MG63 (cell line): Measurements from ENCODE around the gene FCRL1. TPM values are rescaled to one million over a fixed set of nuclear protein-coding genes. Genes with fewer than 3 reads are reported as not detected.

Experiments used
- DNase-seq: peaks from one replicate; pipeline ENCODE4 v3.0.0-alpha.2; 2020
- H3K27me3 ChIP-seq: fragments of 250-450 bp; sonication (Bioruptor Pico); 2 replicates; pipeline ENCODE4 v1.5.1; 2020; ENCODE audit warnings: mild to moderate bottlenecking, moderate library complexity
- H3K36me3 ChIP-seq: fragments of 250-450 bp; sonication (Bioruptor Pico); 2 replicates; pipeline ENCODE4 v1.5.1; 2020; ENCODE audit warnings: mild to moderate bottlenecking, moderate library complexity
- H3K4me3 ChIP-seq: fragments of 250-450 bp; sonication (Bioruptor Pico); 2 replicates; pipeline ENCODE4 v1.5.1; 2020; ENCODE audit warnings: mild to moderate bottlenecking, moderate library complexity
- H3K9me3 ChIP-seq: fragments of 250-450 bp; sonication (Bioruptor Pico); 2 replicates; pipeline ENCODE4 v1.5.1; 2020; ENCODE audit warnings: mild to moderate bottlenecking, moderate library complexity
- total RNA-seq: library from RNA; depleted of rRNA; stranded (reverse); fragments of >200 nt; shearing (Covaris generic); gene quantifications from 2 replicates; pipeline ENCODE4 v1.2.3, GENCODE V29; 2014; ENCODE audit warnings: low replicate concordance; rRNA removed

FCRL1 gene
- total RNA-seq, 1 experiment from 2014 or later = not detected

DNA sequence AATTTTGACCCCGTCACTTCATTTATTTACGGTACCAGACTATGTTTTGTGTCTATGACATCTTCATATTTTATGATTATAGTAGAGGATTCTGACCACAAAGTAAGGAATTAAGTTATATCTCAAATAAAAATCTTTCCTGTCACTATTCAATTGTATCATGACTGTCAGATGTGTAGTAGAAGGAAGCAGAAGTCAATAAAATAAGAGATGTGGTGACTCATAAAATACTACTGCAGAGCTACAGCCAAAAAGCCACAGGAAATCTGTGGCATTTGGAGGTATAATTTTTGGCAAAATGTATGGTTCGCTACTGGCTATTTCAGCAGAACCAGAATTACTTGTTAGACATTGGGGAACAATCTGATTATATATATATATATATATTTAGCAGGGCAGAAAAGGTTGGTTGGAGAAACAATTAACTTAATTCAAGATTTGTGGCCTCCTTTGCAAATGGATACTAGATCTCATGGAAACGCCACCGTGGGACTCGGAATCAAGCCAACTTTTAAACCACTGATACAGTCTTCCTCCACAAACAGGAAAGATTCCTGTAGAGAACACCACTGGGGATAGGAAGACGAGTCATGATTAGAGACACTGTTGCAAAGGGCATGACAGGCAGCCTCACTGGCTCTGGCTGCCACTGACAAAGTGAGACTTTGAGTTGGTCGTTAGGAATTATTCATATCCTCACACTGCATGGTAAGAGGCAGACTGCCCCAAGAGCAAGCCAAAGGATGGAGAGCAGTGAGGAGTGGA, 48.1 kb downstream of the FCRL1 start:
- peaks cover 3% of the 10 kb centered on the region; the same call in 1 of the 2 replicates for H3K27me3 ChIP-seq
- no peaks in the 10 kb centered on the region for H3K36me3 ChIP-seq
- H3K9me3 ChIP-seq = no peaks in the 10 kb centered on the region
- H3K4me3 ChIP-seq = no peak overlapping the region
- DNase-seq = no peak

DNA sequence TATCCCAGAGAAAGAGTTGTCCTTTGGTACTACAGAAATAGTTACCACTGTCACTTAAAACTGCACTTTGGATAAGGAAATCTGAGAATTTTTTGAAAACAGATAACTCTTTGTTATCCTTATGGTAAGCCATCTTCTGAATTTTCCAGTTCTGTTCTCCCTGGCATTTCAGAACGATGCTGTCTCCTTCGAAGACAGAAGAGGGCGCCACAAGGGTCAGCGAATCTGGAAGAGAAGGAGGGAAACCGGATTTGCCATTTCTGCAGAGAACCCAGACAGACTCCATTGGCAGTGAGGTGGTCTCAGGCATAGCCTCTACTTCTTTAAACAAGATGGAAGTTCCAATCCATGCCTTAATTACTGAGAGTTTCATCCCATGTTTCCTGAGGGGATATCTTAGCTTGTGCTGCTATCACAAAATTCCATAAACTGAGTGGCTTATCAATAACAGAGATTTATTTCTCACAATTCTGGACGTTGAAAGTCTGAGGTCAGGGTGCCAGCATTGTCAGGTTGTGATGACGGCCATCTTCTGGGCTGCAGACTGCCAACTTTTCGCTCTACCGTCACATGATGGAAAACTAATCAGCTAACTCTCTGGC, 49.4 kb downstream of the FCRL1 start:
- Histone ChIP-seq H3K4me3 (no peak overlapping the region), H3K9me3 (no peaks in the 10 kb centered on the region), H3K27me3 (peaks cover 3% of the 10 kb centered on the region; the same call in 1 of the 2 replicates), H3K36me3 (no peaks in the 10 kb centered on the region)
- DNase-seq = no peak

DNA sequence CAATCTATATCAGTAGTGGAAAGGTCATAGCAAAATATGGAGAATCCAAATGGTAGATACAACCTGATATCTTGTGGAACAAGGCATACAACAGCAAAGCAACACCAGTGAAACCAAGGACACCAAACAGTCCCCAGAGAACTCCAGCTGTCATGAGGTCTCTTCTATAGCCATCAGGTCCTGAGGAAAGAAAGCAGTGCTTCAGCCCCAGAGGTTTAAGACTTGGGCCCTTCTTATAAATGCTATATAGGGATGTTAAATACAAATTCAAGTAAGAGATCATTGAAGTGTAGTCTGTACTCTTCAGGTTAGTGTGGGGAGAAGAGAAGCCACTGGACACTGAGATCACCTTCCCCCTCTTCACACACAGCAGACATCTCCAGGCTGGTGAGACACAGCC, 53.1 kb downstream of the FCRL1 start:
- H3K36me3 ChIP-seq = no peaks in the 10 kb centered on the region
- DNase-seq = no peak
- H3K27me3 ChIP-seq = peaks cover 3% of the 10 kb centered on the region
- no peaks in the 10 kb centered on the region for H3K9me3 ChIP-seq
- no peak overlapping the region for H3K4me3 ChIP-seq

DNA sequence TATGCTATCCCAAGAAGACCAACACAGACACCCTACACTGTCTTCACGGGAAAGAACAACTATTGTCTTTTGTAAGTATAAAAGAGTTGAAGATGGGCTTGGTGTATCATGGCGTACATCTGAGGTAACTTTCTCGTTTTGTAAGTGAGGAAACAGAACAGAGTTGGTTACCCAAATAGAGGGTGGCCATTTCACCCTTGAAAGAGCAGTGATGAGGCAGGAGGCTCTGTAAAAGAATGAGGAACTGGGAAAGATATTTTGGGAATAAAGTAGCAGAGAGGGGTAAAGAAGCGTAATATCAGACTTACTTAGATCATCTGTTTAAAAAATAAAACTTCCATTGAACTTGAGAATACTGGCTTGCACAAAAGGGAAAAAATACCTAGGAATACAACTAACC, 61.9 kb downstream of the FCRL1 start:
- H3K27me3 ChIP-seq = no peaks in the 10 kb centered on the region
- no peak for DNase-seq
- H3K4me3 ChIP-seq = no peak overlapping the region
- H3K9me3 ChIP-seq = no peaks in the 10 kb centered on the region
- no peaks in the 10 kb centered on the region for H3K36me3 ChIP-seq

DNA sequence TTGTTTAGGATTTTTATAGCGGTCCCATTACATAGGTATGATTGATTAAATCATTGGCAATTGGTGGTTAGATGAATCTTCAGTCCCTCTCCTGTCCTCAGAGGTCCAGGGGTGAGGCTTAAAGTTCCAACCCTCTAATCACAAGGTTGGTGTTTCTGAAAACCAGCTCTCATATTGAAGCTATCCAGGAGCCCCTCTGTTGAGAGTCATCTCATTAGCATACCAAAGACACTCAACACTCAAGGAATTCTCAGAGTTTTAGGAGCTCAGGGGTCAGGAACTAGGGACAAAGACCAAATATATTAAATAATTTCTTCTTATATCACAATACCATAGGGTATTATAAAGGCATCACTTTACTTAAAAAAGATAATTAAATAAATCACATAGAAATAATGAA, 66.3 kb downstream of the FCRL1 start:
- Histone ChIP-seq H3K36me3 (no peaks in the 10 kb centered on the region), H3K9me3 (no peaks in the 10 kb centered on the region), H3K27me3 (no peaks in the 10 kb centered on the region; the same call in 1 of the 2 replicates), H3K4me3 (no peak overlapping the region)
- no peak for DNase-seq

DNA sequence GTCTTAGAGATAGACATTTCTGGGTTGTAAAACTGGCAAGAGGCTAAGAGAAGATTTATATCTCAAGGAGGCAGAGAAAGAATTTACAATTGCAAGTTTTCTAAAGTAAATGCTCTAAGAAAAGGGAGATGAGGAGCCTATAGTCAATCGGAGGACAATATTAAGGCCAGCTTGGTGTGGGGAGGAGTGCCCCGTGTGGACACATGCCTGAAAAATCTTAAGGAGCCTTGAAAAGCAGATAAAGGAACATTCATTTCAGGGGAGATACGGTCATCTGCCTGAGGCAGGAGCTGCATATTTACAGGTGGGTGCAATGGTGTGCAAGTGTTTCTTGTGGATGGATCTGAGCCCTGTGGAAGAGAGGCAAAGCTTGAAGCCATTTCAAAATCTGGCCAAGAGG, 68.6 kb downstream of the FCRL1 start:
- DNase-seq = no peak
- no peaks in the 10 kb centered on the region for H3K36me3 ChIP-seq
- H3K27me3 ChIP-seq = no peaks in the 10 kb centered on the region; the same call in 1 of the 2 replicates
- no peaks in the 10 kb centered on the region for H3K9me3 ChIP-seq
- H3K4me3 ChIP-seq = no peak overlapping the region

DNA sequence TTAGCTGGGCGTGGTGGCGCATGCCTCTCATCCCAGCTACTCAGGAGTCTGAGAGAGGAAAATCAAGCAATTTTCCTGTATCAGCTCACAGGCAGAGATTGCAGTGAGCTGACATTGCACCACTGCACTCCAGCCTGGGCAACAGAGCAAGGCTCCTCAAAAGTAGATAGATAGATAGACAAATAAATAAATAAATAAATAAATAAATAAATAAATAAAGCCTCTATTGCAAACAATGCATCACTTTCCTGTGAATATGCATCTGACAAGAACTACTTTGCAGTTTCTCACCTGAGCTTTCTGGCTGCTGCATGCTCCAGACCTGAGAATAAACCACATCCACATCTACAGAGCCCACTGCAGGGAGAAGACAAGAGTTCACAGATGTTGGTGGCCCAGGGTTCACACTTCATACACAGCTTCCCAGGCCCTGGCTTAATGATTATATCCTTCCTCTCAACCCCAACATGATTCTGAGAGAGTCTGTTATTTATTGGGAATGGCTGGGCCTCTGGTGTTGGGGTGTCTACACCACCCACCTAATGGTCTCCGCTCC, 71.6 kb downstream of the FCRL1 start:
- H3K36me3 ChIP-seq = no peaks in the 10 kb centered on the region

More for the DNA sequence above, 71.6 kb downstream of the FCRL1 start:
- Histone ChIP-seq H3K27me3 (no peaks in the 10 kb centered on the region; the same call in 1 of the 2 replicates), H3K9me3 (no peaks in the 10 kb centered on the region), H3K4me3 (no peak overlapping the region)
- DNase-seq = no peak

Other genes starting within 250 kb of the FCRL1 start
- not detected in 2 replicates for gene FCRL4, start 222.0 kb downstream of the FCRL1 start, total RNA-seq
- not detected in 2 replicates for gene FCRL3, start 119.4 kb downstream of the FCRL1 start, total RNA-seq
- not detected in 2 replicates for gene FCRL2, start 43.0 kb downstream of the FCRL1 start, total RNA-seq
- gene CD5L, start 21.7 kb upstream of the FCRL1 start, total RNA-seq = not detected in 2 replicates
- gene KIRREL1, start 173.5 kb upstream of the FCRL1 start, total RNA-seq = 25.3 and 26.3 TPM in 2 replicates